NB4 (cell line): ENCODE results near the gene DAG1.

Source experiments
- POLR2A ChIP-seq: IDR thresholded peaks from 2 replicates; pipeline ENCODE4 v1.6.1; 2011; ENCODE audit warnings: mild to moderate bottlenecking; ENCODE audit not compliant: insufficient read length; ENCODE audit errors: extremely low read depth
- TF ChIP-seq, protein P1 (sequence below): IDR thresholded peaks from one replicate; pipeline ENCODE4 v1.5.1; 2012; ENCODE audit warnings: low read depth, low read length
- TF ChIP-seq, protein P2 (sequence below): IDR thresholded peaks from 2 replicates; pipeline ENCODE4 v1.6.1; 2011; ENCODE audit warnings: low read depth, low read length

DNA sequence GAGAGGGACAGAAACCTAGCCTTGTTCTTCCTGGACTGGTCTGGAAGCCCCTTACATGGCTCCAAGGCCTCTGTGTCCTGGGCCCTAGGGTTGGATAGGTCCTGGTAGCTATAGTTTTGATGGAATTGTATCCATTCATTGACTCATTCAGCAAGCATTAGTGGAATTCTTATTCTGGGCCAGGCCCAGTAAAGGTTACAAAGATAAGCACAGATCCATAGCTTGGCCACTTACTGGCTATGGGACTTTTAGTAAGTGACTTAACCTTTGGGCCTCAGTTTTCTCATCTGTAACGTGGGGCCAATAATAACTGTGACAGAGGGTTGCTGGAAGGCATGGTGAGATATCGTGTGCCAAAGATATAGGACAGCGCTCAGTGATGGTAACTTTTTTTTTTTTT lies 13.6 kb upstream of the DAG1 start:
- TF ChIP-seq, protein P1, sequence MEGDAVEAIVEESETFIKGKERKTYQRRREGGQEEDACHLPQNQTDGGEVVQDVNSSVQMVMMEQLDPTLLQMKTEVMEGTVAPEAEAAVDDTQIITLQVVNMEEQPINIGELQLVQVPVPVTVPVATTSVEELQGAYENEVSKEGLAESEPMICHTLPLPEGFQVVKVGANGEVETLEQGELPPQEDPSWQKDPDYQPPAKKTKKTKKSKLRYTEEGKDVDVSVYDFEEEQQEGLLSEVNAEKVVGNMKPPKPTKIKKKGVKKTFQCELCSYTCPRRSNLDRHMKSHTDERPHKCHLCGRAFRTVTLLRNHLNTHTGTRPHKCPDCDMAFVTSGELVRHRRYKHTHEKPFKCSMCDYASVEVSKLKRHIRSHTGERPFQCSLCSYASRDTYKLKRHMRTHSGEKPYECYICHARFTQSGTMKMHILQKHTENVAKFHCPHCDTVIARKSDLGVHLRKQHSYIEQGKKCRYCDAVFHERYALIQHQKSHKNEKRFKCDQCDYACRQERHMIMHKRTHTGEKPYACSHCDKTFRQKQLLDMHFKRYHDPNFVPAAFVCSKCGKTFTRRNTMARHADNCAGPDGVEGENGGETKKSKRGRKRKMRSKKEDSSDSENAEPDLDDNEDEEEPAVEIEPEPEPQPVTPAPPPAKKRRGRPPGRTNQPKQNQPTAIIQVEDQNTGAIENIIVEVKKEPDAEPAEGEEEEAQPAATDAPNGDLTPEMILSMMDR, result no peak
- TF ChIP-seq, protein P2, sequence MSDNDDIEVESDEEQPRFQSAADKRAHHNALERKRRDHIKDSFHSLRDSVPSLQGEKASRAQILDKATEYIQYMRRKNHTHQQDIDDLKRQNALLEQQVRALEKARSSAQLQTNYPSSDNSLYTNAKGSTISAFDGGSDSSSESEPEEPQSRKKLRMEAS, result no peak
- no peak for TF ChIP-seq POLR2A
